Umbilical cord (tissue), 2 donors: ENCODE data around the gene APBB2. TPM values are rescaled to one million over a fixed set of nuclear protein-coding genes. Genes with fewer than 3 reads are reported as not detected.
"Not testable (repeated sequence)": the region's sequence is repeated elsewhere in the genome, so short reads cannot be mapped to it uniquely, and the experiment has no call there.

Source experiments
- DNase-seq: peaks from one replicate; pipeline ENCODE4 v3.0.0-alpha.2; 2015; ENCODE audit warnings: low spot score
- total RNA-seq: library from RNA; depleted of rRNA; stranded (reverse); fragments of >200 nt; gene quantifications from one replicate; pipeline ENCODE4 v1.2.3, GENCODE V29; 2014; ENCODE audit warnings: low replicate concordance; ENCODE audit not compliant: insufficient read depth

Gene APBB2
- total RNA-seq, 1 donor from 2014 or later: 60.2 TPM

DNA sequence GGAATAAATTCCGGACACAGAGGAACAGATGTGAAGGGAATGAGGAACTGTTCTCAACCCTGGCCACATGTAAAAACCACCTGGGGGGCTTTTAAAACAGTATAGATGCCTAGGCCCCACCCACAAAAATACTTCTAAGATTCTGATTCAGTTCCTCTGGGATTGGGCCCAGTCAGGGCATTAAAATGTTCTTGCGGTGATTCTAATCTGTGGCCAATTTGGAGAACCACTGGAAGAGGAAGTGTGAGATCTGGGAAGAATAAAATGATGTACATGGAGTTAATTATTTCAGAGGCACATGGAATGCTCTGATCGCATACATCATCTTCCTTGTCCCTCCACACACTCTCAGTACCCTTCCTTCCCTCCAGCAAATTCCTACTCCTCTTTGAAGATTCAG lies 192.2 kb downstream of the APBB2 start:
- DNase-seq: no peak

DNA sequence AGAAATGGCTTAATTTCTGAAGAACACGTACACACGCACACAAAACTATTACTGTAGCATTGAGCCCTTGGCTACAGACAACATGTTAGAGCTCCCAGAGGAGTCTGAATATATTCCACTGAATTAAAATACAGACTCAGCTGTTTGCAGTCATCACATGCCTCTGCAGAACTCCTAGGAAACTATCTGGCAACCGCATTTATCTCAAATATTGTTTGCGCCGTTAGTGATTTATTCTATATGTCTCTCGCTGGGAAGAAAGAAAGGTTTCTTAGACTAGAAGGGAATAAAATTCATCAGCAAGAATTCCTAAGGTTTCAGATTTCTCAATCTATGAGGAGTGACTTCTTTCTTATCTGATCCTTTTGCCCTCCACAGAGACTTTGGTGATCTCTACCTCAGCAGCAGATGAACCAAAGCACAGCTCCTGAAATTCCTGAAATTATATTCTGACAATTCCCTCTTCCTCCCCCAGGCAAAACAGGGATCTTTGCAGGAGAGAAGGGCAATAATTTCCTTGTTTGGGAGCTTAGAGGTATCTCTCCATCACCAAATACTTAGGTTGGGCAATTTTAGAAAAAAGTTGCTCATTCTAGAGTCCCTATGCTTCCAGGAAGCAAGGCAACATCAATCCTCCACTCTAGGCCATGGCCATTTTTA lies 199.2 kb downstream of the APBB2 start:
- DNase-seq: peak; percentile 79

- no peak for DNase-seq
These were observed 200.2 kb downstream of the APBB2 start for GRCh38 chr4:41014158-41014557.

- DNase-seq: no peak
These were observed 200.6 kb downstream of the APBB2 start for GRCh38 chr4:41013746-41014145.

- no peak for DNase-seq
These were observed 201.4 kb downstream of the APBB2 start for GRCh38 chr4:41012911-41013310.

- peak; percentile 48 for DNase-seq
These were observed 202.0 kb downstream of the APBB2 start for GRCh38 chr4:41012293-41012692.

GRCh38 chr4:41009411-41009810 lies 204.9 kb downstream of the APBB2 start:
- DNase-seq: no peak

DNA sequence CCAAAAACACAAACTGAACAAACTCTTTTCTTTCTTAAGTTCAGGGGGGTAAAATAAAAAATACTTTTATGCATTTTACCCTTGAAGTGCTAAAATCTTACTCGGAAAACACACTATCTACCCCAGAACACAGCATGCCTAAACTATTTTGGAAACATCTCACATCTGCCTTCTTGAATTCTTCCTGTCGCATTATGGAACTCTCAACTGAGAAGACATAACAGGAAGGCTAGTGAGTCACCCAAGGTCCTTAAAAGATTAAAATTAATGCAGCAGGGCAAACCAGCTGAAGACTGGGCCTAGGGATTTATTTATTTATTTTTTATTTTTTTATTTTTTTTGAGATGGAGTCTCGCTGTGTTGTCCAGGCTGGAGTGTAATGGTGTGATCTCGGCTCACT lies 208.2 kb downstream of the APBB2 start:
- DNase-seq: no peak

GRCh38 chr4:41002309-41002708 lies 212.0 kb downstream of the APBB2 start:
- DNase-seq: no peak

- no peak for DNase-seq
These were observed 214.0 kb downstream of the APBB2 start for GRCh38 chr4:41000356-41000755.

- DNase-seq: no peak
These were observed 215.5 kb downstream of the APBB2 start for GRCh38 chr4:40998675-40999358.

DNA sequence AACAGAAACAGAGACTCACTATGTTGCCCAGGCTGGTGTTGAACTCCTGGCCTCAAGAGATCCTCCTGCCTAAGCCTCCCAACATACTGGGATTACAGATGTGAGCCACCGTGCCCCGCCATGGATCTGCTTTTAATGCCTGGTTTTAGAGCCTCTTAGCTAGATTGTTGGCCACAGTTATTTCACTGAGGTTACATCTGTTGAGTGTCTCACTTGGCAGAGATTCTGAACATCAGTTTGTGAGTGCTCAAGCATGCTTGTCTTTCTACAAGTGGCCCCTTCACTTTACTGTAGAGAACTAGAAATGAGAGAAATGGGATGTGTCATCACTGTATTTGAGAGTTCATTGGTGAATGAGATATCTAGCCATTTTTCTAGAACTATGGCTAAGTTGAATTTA lies 218.5 kb downstream of the APBB2 start:
- peak; percentile 88 for DNase-seq

GRCh38 chr4:40994321-40994720 lies 220.0 kb downstream of the APBB2 start:
- peak; percentile 78 for DNase-seq

DNA sequence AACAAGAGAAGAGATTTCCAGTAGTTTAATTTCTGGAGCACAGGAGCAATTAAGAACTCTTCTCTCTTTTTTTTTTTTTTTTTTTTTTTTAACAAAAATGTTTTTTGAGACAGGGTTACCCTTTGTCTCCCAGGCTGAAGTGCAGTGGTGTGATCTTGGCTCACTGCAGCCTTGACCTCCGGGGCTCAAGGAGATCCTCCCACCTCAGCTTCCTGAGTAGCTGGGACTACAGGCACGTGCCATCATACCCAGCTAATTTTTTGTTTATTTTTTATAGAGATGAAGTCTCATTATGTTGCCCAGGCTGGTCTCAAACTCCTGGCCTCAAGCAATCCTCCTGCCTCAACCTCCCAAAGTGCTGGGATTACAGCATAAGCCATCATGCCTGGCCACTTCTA lies 221.0 kb downstream of the APBB2 start:
- not testable (repeated sequence) for DNase-seq

- no peak for DNase-seq
These were observed 221.7 kb downstream of the APBB2 start for GRCh38 chr4:40992472-40993295.

DNA sequence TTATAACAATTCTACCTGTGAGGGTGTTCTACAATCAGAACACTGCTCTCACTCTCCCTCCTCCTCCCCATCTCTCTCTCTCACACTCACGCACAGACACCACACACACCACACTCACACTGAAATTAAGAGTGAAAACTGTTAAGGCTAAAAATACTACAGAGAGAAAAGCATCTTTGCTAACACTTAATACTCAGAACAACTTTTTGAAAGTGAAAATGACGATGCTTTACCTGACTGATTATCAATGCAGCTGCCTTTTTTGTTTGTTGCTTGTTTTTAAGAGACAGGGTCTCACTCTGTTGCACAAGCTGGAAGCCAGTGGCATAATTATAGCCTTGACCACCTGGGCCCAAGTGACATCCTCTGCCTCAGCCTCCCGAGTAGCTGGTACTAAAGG lies 222.4 kb downstream of the APBB2 start:
- DNase-seq: no peak

GRCh38 chr4:40990899-40991265 lies 223.5 kb downstream of the APBB2 start:
- no peak for DNase-seq

DNA sequence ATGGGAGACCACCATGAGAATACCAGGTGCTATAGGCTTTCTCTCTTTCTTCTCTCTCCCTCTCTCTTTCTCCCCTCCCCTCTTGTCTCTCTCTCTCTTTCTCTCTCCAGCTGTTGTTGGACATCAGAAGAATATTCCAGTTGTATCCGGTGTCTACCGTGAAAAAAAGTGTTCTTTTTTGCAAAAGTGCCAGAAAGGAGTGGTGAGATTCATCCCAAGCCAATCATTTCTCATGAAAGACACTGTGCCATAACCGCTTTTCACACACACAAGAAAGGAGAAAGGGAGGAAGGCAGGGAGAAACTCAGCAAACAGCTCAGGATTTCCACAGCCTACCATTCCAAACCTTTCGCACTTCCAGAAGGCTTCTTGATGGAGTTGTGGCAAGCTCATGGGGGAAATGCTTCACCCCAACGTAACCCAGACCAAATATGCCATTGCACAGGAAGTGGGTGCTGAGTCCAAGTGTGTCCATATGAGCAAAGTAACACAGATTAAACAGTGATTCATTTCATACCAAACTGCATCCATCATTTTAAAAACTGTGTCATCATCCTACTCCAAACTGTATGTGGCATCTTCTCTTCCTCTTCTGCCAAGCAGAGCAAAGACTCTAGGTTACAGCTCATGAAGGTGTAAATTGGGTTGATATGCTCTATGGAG lies 224.0 kb downstream of the APBB2 start:
- peak; percentile 56 for DNase-seq

GRCh38 chr4:40987151-40987550 lies 227.2 kb downstream of the APBB2 start:
- DNase-seq: no peak

DNA sequence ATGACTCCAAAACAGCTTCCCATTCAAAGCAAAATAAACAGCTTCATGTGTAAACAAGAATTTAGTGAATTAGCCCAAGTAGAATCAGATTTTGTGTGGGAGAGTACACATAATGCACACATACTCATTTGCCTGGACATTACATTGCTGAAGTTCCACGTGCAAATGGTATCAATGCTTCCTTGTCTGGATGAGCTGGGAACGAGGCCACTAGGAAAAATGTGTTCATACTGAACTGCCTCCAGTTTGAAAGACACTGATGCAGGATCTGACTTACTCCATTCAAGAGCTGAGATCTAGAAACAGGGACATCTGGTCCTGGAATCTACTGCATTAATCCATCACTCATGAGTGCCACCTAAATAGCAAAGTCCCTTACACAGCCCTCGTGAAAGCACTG lies 228.0 kb downstream of the APBB2 start:
- DNase-seq: no peak

DNA sequence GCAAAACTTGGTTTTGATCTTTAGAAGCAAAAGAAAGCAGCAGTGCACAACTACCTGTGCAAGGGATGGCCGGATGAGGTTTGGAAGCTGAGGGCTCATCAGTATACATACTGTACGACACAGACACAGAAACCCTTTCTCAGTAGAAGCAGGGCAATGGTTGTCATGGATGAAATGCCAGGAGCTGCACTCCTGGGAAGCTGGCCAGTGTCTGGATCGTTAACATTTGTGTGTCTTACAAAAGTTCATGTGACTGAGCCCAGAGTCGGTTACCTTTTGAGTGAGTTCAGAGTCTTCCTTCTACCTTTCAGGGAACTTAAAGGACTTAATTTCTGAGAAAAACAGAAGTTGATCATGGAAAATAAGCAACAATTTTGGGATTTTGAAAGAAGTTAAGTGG lies 230.3 kb downstream of the APBB2 start:
- DNase-seq: no peak

GRCh38 chr4:40980318-40980883 lies 233.9 kb downstream of the APBB2 start:
- DNase-seq: no peak
